Measurements from ENCODE around the gene KLK8. TPM values are rescaled to one million over a fixed set of nuclear protein-coding genes. Genes with fewer than 3 reads are reported as not detected.

KLK8 gene
- total and polyA plus RNA-seq, 3 experiments from 2014 or later, result not detected

DNA sequence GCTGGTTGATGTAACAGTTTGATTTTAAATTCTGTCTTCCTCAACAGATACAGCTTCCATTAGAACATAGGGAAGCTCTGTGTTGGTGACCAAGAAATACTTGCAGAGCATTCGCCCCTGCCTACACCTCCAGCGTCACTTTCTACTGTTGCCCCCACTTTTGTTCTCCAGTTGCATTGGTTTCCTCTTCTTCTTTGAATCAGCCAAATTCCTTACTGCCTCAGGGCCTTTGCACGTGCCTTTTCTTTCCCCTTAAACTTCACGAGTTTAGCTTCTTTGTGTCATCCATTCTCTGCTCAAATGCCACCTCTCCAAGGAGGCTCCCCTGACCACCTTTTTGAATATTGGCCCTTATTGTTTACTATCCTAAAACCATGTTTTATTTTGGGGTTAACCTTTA, 54.3 kb downstream of the KLK8 start:
- ChIA-PET CTCF (no interaction called here), POLR2A (no interaction called here)
- Histone ChIP-seq H3K27me3 (ENCODE audit: insufficient read depth, low read length, poor library complexity, severe bottlenecking) (no peaks in the 10 kb centered on the region), H3K4me1 (ENCODE audit: insufficient read depth, low read length) (no peaks in the 10 kb centered on the region), H3K4me3 (ENCODE audit: low read length) (no peak overlapping the region), H3K9me3 (ENCODE audit: low read length) (no peaks in the 10 kb centered on the region), H3K36me3 (ENCODE audit: insufficient read depth, low read length) (no peaks in the 10 kb centered on the region), H3K27ac (ENCODE audit: low read depth, low read length) (no peak overlapping the region)
- H3K36me3 Mint-ChIP-seq, result peaks cover 0 to 1% (median 0%) of the 10 kb centered on the region in 3 donors
- H3K4me3 Mint-ChIP-seq, result no peak overlapping the region
- DNase-seq, result no peak
- H3K4me1 Mint-ChIP-seq, result peaks cover 0 to 2% (median 0%) of the 10 kb centered on the region in 3 donors
- H3K27me3 Mint-ChIP-seq, result peaks cover 2 to 33% of the 10 kb centered on the region in 2 donors
- peaks cover 2 to 8% (median 5%) of the 10 kb centered on the region in 5 donors for H3K9me3 Mint-ChIP-seq
- peak overlapping the region in 1 of 8 donors; percentile 15 for H3K27ac Mint-ChIP-seq

Other genes with a start within 250 kb of the KLK8 start
- not detected for gene GPR32, start 231.1 kb downstream of the KLK8 start, total RNA-seq
- gene GPR32, start 231.1 kb downstream of the KLK8 start, polyA plus RNA-seq, result not detected
- gene ACP4, start 211.2 kb downstream of the KLK8 start, total RNA-seq, result not detected
- gene ACP4, start 211.2 kb downstream of the KLK8 start, polyA plus RNA-seq, result not detected
- gene KLK1, start 177.8 kb downstream of the KLK8 start, total RNA-seq, result under 1 TPM; 0.27 to 0.39 TPM
- gene KLK1, start 177.8 kb downstream of the KLK8 start, polyA plus RNA-seq, result not detected
- not detected for gene KLK15, start 168.0 kb downstream of the KLK8 start, total RNA-seq
- not detected for gene KLK15, start 168.0 kb downstream of the KLK8 start, polyA plus RNA-seq
- not detected for gene KLK3, start 146.7 kb downstream of the KLK8 start, total RNA-seq
- gene KLK3, start 146.7 kb downstream of the KLK8 start, polyA plus RNA-seq, result not detected
- not detected for gene KLK2, start 128.2 kb downstream of the KLK8 start, total RNA-seq
- not detected for gene KLK2, start 128.2 kb downstream of the KLK8 start, polyA plus RNA-seq
- not detected for gene KLK4, start 90.2 kb downstream of the KLK8 start, total RNA-seq
- not detected for gene KLK4, start 90.2 kb downstream of the KLK8 start, polyA plus RNA-seq
- gene KLK5, start 48.6 kb downstream of the KLK8 start, total RNA-seq, result not detected
- gene KLK5, start 48.6 kb downstream of the KLK8 start, polyA plus RNA-seq, result not detected
- gene KLK6, start 32.0 kb downstream of the KLK8 start, total RNA-seq, result not detected
- gene KLK6, start 32.0 kb downstream of the KLK8 start, polyA plus RNA-seq, result not detected
- not detected for gene KLK7, start 17.7 kb downstream of the KLK8 start, total RNA-seq
- not detected for gene KLK7, start 17.7 kb downstream of the KLK8 start, polyA plus RNA-seq
- not detected for gene KLK10, start 18.1 kb upstream of the KLK8 start, total RNA-seq
- gene KLK10, start 18.1 kb upstream of the KLK8 start, polyA plus RNA-seq, result not detected
- not detected for gene KLK11, start 25.0 kb upstream of the KLK8 start, total RNA-seq
- gene KLK11, start 25.0 kb upstream of the KLK8 start, polyA plus RNA-seq, result not detected
- gene KLK12, start 33.4 kb upstream of the KLK8 start, total RNA-seq, result not detected
- gene KLK12, start 33.4 kb upstream of the KLK8 start, polyA plus RNA-seq, result not detected
- gene KLK13, start 63.5 kb upstream of the KLK8 start, total RNA-seq, result not detected
- not detected for gene KLK13, start 63.5 kb upstream of the KLK8 start, polyA plus RNA-seq
- gene KLK14, start 81.3 kb upstream of the KLK8 start, total RNA-seq, result under 1 TPM; 0.26 to 0.31 TPM
- gene KLK14, start 81.3 kb upstream of the KLK8 start, polyA plus RNA-seq, result not detected
- gene CTU1, start 106.8 kb upstream of the KLK8 start, total RNA-seq, result 10 to 100 TPM; 11.0 to 13.4 TPM
- 8.8 TPM for gene CTU1, start 106.8 kb upstream of the KLK8 start, polyA plus RNA-seq
- gene SIGLEC9, start 123.3 kb upstream of the KLK8 start, total RNA-seq, result under 1 TPM; 0.46 to 0.93 TPM
- gene SIGLEC9, start 123.3 kb upstream of the KLK8 start, polyA plus RNA-seq, result 3.6 TPM
- gene SIGLEC7, start 140.7 kb upstream of the KLK8 start, total RNA-seq, result under 1 TPM; 0.42 to 0.46 TPM
- gene SIGLEC7, start 140.7 kb upstream of the KLK8 start, polyA plus RNA-seq, result 2.5 TPM
- under 1 TPM; 0.47 to 0.70 TPM for gene CD33, start 223.5 kb upstream of the KLK8 start, total RNA-seq
- gene CD33, start 223.5 kb upstream of the KLK8 start, polyA plus RNA-seq, result not detected
- gene SIGLECL1, start 249.5 kb upstream of the KLK8 start, total RNA-seq, result not detected
- not detected for gene SIGLECL1, start 249.5 kb upstream of the KLK8 start, polyA plus RNA-seq